ENCODE results near the gene KDELR1.

KDELR1 gene

DNA sequence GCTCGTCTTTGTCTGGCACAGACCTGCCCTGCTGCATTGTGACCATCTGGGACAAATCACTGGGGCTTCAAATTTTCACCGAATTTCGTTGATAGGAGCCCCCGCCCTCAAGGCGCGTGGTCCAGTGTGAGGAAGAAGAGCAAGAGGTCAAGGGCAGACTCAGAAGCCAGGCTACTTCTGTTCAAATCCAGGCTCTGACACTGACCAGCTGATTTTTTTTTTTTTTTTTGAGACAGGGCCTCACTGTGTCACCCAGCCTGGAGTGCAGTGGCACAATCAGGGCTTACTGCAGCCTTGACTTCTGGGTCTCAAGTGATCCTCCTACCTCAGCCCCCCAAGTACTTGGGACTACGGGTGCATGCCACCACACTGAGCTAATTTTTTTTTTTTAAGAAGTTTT is 20.0 kb downstream of the KDELR1 start:
- no peak for TF ChIP-seq CTCF (conservative IDR thresholded peaks at IDR 0.05; ENCODE audit: low read depth, low read length)
- DNase-seq (ENCODE audit: low read depth) = no peak
- H3K4me3 ChIP-seq (ENCODE audit: low read depth, low read length) = no peak overlapping the region

- no peak for DNase-seq (ENCODE audit: low read depth)
- no peak overlapping the region for H3K4me3 ChIP-seq (ENCODE audit: low read depth, low read length)
- TF ChIP-seq CTCF (conservative IDR thresholded peaks at IDR 0.05; ENCODE audit: low read depth, low read length) = no peak
Observed at GRCh38 chr19:48370955-48371354, 20.4 kb downstream of the KDELR1 start.

GRCh38 chr19:48368936-48369335 is 22.4 kb downstream of the KDELR1 start:
- DNase-seq (ENCODE audit: low read depth) = no peak
- no peak for TF ChIP-seq CTCF (conservative IDR thresholded peaks at IDR 0.05; ENCODE audit: low read depth, low read length)
- no peak overlapping the region for H3K4me3 ChIP-seq (ENCODE audit: low read depth, low read length)

GRCh38 chr19:48367855-48368254 is 23.5 kb downstream of the KDELR1 start:
- no peak for TF ChIP-seq CTCF (conservative IDR thresholded peaks at IDR 0.05; ENCODE audit: low read depth, low read length)
- H3K4me3 ChIP-seq (ENCODE audit: low read depth, low read length) = no peak overlapping the region
- DNase-seq (ENCODE audit: low read depth) = no peak

DNA sequence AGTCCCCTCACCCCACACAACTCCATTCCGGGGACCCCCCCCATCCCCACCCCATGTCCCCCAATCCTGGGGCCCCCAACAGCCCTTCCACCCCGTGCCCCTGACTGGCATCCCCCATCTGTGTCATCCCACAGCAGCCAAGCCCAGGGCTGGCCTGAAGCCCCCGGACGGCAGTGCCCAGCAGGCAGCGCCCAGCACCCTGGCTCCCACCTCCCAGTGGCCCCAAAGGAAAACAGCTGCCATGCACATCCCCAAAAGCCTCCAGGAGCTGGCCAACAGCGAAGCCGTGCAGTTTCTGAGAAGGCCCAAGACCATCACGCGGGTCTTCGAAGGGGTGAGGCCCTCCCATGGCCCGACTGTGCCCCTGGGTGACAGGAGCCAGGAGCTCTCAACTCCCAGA is 25.7 kb downstream of the KDELR1 start:
- H3K4me3 ChIP-seq (ENCODE audit: low read depth, low read length) = no peak overlapping the region
- DNase-seq (ENCODE audit: low read depth) = no peak
- no peak for TF ChIP-seq CTCF (conservative IDR thresholded peaks at IDR 0.05; ENCODE audit: low read depth, low read length)

DNA sequence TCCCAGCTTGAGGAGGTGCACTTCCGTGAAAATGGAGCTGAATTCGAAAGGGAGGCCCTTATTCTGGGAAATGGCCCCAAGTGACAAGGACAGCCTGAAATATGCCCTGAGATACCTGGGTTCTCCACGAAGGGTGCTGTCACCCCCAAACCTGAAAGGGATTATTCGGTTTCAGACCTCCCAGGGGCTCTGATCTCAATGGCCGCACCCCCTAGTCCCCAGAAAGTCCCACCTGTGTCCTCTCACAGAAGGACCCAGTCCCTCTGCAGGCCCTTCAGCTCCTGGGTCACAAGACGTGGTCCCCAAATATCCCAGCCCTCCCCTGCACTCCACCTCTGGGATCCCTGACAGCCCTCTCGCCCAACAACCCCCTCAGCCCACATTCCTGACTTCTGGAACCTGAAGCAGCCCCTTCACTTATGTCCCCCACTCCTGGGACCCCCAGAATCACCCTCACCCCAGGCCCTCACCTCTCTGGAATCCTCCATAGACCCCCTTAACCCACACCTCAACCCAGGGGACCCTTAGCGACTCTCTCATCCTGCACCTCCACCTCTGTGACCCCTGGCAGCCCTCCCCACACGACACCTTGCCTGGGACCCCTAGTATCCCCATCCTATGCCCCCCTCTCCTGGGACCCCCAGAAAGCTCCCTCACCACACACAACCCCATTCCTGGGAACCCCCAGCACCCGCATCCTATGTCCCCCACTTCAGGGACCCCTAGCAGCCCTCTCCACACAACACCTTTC is 26.6 kb downstream of the KDELR1 start:
- no peak overlapping the region for H3K4me3 ChIP-seq (ENCODE audit: low read depth, low read length)
- TF ChIP-seq CTCF (conservative IDR thresholded peaks at IDR 0.05; ENCODE audit: low read depth, low read length) = no peak
- DNase-seq (ENCODE audit: low read depth) = no peak

Measured in choroid plexus epithelial cell (primary cell).